ENCODE results near the gene CGB3. TPM values are rescaled to one million over a fixed set of nuclear protein-coding genes. Genes with fewer than 3 reads are reported as not detected.
"Not testable (repeated sequence)": the region's sequence is repeated elsewhere in the genome, so short reads cannot be mapped to it uniquely, and the experiment has no call there.

The CGB3 gene
- total and polyA plus RNA-seq, 7 experiments from 2014 or later: not detected

DNA sequence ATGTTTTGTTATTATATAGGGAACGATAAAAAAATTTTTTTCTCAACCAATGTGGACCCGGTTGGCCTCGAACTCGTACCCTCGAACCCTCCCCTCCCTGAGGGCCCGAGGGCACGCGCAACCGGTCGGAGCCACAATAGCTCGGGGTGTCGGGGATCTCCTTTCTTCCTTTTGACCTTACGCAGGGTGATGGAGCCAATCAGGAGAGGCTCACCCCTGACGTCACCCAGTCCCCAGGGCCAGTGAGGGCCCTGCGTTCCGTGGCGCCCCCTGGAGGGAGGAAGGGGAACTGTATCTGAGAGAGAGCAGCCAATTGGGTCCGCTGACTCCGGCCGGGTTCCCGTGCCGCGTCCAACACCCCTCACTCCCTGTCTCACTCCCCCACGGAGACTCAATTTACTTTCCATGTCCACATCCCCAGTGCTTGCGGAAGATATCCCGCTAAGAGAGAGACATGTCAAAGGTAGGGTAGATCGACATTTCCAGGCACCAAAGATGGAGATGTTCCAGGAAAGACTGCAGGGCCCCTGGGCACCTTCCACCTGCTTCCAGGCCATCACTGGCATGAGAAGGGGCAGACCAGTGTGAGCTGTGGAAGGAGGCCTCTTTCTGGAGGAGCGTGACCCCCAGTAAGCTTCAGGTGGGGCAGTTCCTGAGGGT, 7.6 kb upstream of the CGB3 start, which contains the start of gene CGB2:
TSS of gene CGB2 (plus strand) at position 249 of the 660 bp plus-strand sequence. CDS start at position 455, 206 bp downstream.
- DNase-seq (peak in 7 of 9 donors; percentile 28 to 70 (median 40)), ATAC-seq (peak; percentile 54)
- H3K9me3 ChIP-seq (ENCODE audit: control insufficient read depth in 2 of 3, low read length in 3 of 3); H3K27ac ChIP-seq (ENCODE audit: low read depth, low read length); intact Hi-C loops (cut with micrococcal nuclease); H3K4me3 ChIP-seq (ENCODE audit: low read length); H3K4me1 ChIP-seq (ENCODE audit: control insufficient read depth in 2 of 2, insufficient read depth in 2 of 2, low read length in 2 of 2); H3K4me1 Mint-ChIP-seq; CTCF ChIA-PET; H3K27me3 ChIP-seq (ENCODE audit: control insufficient read depth in 2 of 2, insufficient read depth in 2 of 2, low read length in 2 of 2); H3K27me3 Mint-ChIP-seq; H3K9me3 Mint-ChIP-seq; POLR2A ChIA-PET; H3K4me3 Mint-ChIP-seq; H3K36me3 Mint-ChIP-seq; H3K36me3 ChIP-seq (ENCODE audit: control insufficient read depth in 2 of 3, insufficient read depth in 3 of 3, low read length in 3 of 3): not testable (repeated sequence)
- H3K27ac Mint-ChIP-seq: peak within 1 kb of the TSS in 1 of 9 donors; percentile 74

DNA sequence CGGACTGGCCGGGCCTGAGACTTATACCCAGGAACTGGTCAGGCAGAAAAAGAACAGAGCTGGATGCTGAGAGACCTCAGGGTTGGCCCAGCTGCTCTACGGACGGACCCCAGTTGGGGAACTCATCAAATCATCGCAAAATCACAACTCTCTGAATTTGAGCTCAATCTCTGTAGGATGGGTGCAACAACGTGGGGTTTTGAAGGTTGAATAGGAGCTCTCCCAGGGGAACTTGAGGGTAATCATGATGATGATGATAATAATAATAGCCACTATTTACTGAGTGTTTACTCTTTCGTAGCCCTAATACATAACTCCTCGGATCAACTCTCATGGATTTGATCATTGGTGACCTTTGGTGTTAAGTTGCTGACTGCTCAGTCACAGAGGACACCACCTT, 6.2 kb upstream of the CGB3 start:
- H3K27me3 ChIP-seq (ENCODE audit: control insufficient read depth in 2 of 2, insufficient read depth in 2 of 2, low read length in 2 of 2); ATAC-seq; intact Hi-C loops (cut with micrococcal nuclease); H3K9me3 Mint-ChIP-seq; DNase-seq; H3K9me3 ChIP-seq (ENCODE audit: control insufficient read depth in 2 of 3, low read length in 3 of 3); H3K36me3 ChIP-seq (ENCODE audit: control insufficient read depth in 2 of 3, insufficient read depth in 3 of 3, low read length in 3 of 3); H3K27ac Mint-ChIP-seq; H3K4me3 Mint-ChIP-seq; H3K27me3 Mint-ChIP-seq; H3K4me1 Mint-ChIP-seq; H3K4me3 ChIP-seq (ENCODE audit: low read length); H3K4me1 ChIP-seq (ENCODE audit: control insufficient read depth in 2 of 2, insufficient read depth in 2 of 2, low read length in 2 of 2); H3K27ac ChIP-seq (ENCODE audit: low read depth, low read length); POLR2A ChIA-PET; H3K36me3 Mint-ChIP-seq: not testable (repeated sequence)
- CTCF ChIA-PET: interaction anchor here (0.6 kb wide), 1 partner anchor 743 kb away, joined by 8 read pairs; no protein-coding TSS in a partner anchor

DNA sequence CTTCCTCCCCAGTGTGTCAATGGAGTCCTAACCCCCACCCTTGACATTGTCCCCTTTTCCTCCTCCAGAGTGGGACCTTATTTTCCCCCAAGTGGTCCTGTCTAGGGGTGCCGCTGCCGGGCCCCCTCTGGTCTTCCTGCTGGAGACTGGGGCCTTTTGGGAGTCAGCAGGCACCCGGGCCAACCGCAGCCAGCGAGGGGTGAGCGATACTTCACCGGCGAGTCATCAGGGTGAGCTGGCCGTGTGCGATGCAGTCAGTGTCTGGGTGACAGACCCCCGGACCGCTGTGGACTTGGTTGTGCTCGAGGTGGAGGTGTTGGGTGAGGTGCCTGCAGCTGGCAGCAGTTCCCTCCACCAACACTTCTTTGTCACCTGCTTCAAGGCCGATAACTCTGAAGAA, 5.6 kb upstream of the CGB3 start:
- CTCF ChIA-PET: interaction anchor here (0.6 kb wide), 1 partner anchor 742 kb away, joined by 8 read pairs; no protein-coding TSS in a partner anchor
- H3K4me1 Mint-ChIP-seq; H3K4me1 ChIP-seq (ENCODE audit: control insufficient read depth in 2 of 2, insufficient read depth in 2 of 2, low read length in 2 of 2); POLR2A ChIA-PET; H3K27me3 ChIP-seq (ENCODE audit: control insufficient read depth in 2 of 2, insufficient read depth in 2 of 2, low read length in 2 of 2); H3K27me3 Mint-ChIP-seq; H3K4me3 Mint-ChIP-seq; intact Hi-C loops (cut with micrococcal nuclease); H3K27ac ChIP-seq (ENCODE audit: low read depth, low read length); H3K36me3 Mint-ChIP-seq; H3K36me3 ChIP-seq (ENCODE audit: control insufficient read depth in 2 of 3, insufficient read depth in 3 of 3, low read length in 3 of 3); H3K4me3 ChIP-seq (ENCODE audit: low read length); H3K9me3 ChIP-seq (ENCODE audit: control insufficient read depth in 2 of 3, low read length in 3 of 3); DNase-seq; ATAC-seq; H3K9me3 Mint-ChIP-seq; H3K27ac Mint-ChIP-seq: not testable (repeated sequence)

DNA sequence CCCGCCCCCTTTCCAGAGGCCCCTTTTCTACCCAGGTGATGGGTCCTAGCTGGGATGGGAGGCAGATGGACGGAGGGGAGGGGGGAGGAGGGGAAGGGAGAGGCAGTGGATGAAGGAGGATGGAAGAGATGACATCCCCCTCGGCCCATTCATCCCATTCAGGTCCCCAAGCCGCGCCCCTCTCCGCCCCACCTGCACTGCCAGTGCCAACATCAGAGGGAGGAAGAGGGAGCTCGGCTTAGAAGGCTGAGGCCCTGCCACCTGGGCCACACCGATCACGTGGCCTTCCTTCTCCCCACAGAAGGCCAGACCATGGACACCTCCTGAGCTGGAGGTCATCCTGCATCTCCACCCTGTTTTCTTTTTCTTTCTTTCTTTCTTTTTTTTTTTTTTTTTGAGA, 4.6 kb upstream of the CGB3 start:
- H3K27ac ChIP-seq (ENCODE audit: low read depth, low read length); H3K27me3 ChIP-seq (ENCODE audit: control insufficient read depth in 2 of 2, insufficient read depth in 2 of 2, low read length in 2 of 2); H3K9me3 ChIP-seq (ENCODE audit: control insufficient read depth in 2 of 3, low read length in 3 of 3); H3K4me1 ChIP-seq (ENCODE audit: control insufficient read depth in 2 of 2, insufficient read depth in 2 of 2, low read length in 2 of 2); H3K36me3 ChIP-seq (ENCODE audit: control insufficient read depth in 2 of 3, insufficient read depth in 3 of 3, low read length in 3 of 3); ATAC-seq; intact Hi-C loops (cut with micrococcal nuclease); H3K4me3 Mint-ChIP-seq; H3K9me3 Mint-ChIP-seq; H3K4me1 Mint-ChIP-seq; POLR2A ChIA-PET; DNase-seq; H3K36me3 Mint-ChIP-seq; H3K4me3 ChIP-seq (ENCODE audit: low read length); H3K27ac Mint-ChIP-seq; H3K27me3 Mint-ChIP-seq: not testable (repeated sequence)
- CTCF ChIA-PET: interaction anchor here (0.6 kb wide), 1 partner anchor 16 kb away, joined by 4 read pairs; no protein-coding TSS in a partner anchor

DNA sequence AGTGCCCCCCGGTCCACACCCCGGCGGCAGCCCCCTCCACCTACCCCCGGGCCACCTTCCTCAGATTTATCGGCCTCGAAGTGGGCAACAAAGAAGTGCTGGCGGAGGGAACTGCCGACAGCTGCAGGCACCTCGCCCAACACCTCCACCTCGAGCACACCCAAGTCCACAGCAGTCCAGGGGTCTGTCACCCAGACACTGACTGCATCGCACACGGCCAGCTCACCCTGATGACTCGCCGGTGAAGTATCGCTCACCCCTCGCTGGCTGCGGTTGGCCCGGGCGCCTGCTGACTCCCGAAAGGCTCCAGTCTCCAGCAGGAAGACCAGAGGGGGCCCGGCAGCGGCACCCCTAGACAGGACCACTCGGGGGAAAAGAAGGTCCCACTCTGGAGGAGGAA, 1.5 kb upstream of the CGB3 start:
- POLR2A ChIA-PET; intact Hi-C loops (cut with micrococcal nuclease); H3K36me3 Mint-ChIP-seq; H3K4me3 ChIP-seq (ENCODE audit: low read length); H3K9me3 Mint-ChIP-seq; H3K4me1 Mint-ChIP-seq; H3K4me1 ChIP-seq (ENCODE audit: control insufficient read depth in 2 of 2, insufficient read depth in 2 of 2, low read length in 2 of 2); DNase-seq; ATAC-seq; H3K36me3 ChIP-seq (ENCODE audit: control insufficient read depth in 2 of 3, insufficient read depth in 3 of 3, low read length in 3 of 3); H3K27me3 ChIP-seq (ENCODE audit: control insufficient read depth in 2 of 2, insufficient read depth in 2 of 2, low read length in 2 of 2); H3K4me3 Mint-ChIP-seq; H3K27ac Mint-ChIP-seq; H3K9me3 ChIP-seq (ENCODE audit: control insufficient read depth in 2 of 3, low read length in 3 of 3); H3K27ac ChIP-seq (ENCODE audit: low read depth, low read length); CTCF ChIA-PET; H3K27me3 Mint-ChIP-seq: not testable (repeated sequence)

DNA sequence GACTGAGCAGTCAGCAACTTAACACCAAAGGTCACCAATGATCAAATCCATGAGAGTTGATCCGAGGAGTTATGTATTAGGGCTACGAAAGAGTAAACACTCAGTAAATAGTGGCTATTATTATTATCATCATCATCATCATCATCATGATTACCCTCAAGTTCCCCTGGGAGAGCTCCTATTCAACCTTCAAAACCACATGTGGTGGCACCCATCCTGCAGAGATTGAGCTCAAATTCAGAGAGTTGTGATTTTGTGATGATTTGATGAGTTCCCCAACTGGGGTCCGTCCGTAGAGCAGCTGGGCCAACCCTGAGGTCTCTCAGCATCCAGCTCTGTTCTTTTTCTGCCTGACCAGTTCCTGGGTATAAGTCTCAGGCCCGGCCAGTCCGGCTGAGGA, 955 bp upstream of the CGB3 start:
- not testable (repeated sequence) for ATAC-seq

DNA sequence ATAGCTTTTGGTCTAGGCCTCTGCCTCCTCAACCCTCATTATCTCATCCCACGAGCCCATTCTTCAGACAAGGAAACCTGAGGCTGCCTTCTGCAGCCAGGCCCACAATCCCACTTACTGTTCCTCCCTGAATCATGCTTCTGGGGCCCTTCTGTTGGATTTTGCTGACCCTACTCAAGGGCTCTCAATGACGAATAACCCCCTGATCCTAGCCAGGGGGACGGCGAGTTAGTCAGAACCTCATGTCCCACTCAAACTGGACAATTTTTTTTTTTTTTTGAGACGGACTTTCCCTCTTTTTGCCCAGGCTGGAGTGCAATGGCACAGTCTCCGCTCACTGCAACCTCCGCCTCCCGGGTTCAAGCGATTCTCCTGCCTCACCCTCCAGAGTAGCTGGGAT, 2.0 kb downstream of the CGB3 start:
- Mint-ChIP-seq H3K36me3 (no peaks in the 10 kb centered on the region), H3K4me3 (peak overlapping the region in 1 of 10 donors; percentile 7), H3K4me1 (peaks cover 7 to 21% (median 16%) of the 10 kb centered on the region in 7 donors), H3K9me3 (no peaks in the 10 kb centered on the region), H3K27ac (no peak overlapping the region), H3K27me3 (peaks cover 0 to 22% (median 0%) of the 10 kb centered on the region in 5 donors)
- H3K27ac ChIP-seq (ENCODE audit: low read depth, low read length): no peak overlapping the region
- intact Hi-C loops (cut with micrococcal nuclease): no loop called here
- ATAC-seq (no peak), DNase-seq (no peak)
- H3K36me3 ChIP-seq (ENCODE audit: control insufficient read depth in 2 of 3, insufficient read depth in 3 of 3, low read length in 3 of 3): no peaks in the 10 kb centered on the region
- H3K4me1 ChIP-seq (ENCODE audit: control insufficient read depth in 2 of 2, insufficient read depth in 2 of 2, low read length in 2 of 2): peaks cover 0 to 4% of the 10 kb centered on the region in 2 donors
- H3K9me3 ChIP-seq (ENCODE audit: control insufficient read depth in 2 of 3, low read length in 3 of 3): no peaks in the 10 kb centered on the region
- no peaks in the 10 kb centered on the region for H3K27me3 ChIP-seq (ENCODE audit: control insufficient read depth in 2 of 2, insufficient read depth in 2 of 2, low read length in 2 of 2)
- no peak overlapping the region for H3K4me3 ChIP-seq (ENCODE audit: low read length)
- ChIA-PET CTCF (interaction anchor here (1.0 kb wide), 1 partner anchor 23 kb away, joined by 3 read pairs; no protein-coding TSS in a partner anchor), POLR2A (interaction anchor here (0.6 to 1.4 kb wide), 2 partner anchors 29 to 63 kb away, joined by 3 to 5 read pairs; partner anchors contain the start of gene GYS1)

More for the DNA sequence above, 955 bp upstream of the CGB3 start:
- peaks cover 0 to 11% (median 0%) of the 10 kb centered on the region in 5 donors for H3K27me3 Mint-ChIP-seq
- H3K36me3 Mint-ChIP-seq; H3K4me1 ChIP-seq (ENCODE audit: control insufficient read depth in 2 of 2, insufficient read depth in 2 of 2, low read length in 2 of 2); intact Hi-C loops (cut with micrococcal nuclease); H3K27me3 ChIP-seq (ENCODE audit: control insufficient read depth in 2 of 2, insufficient read depth in 2 of 2, low read length in 2 of 2); CTCF ChIA-PET; H3K36me3 ChIP-seq (ENCODE audit: control insufficient read depth in 2 of 3, insufficient read depth in 3 of 3, low read length in 3 of 3); H3K4me1 Mint-ChIP-seq; H3K4me3 ChIP-seq (ENCODE audit: low read length); POLR2A ChIA-PET; H3K9me3 ChIP-seq (ENCODE audit: control insufficient read depth in 2 of 3, low read length in 3 of 3); H3K9me3 Mint-ChIP-seq; H3K4me3 Mint-ChIP-seq; DNase-seq; H3K27ac Mint-ChIP-seq; H3K27ac ChIP-seq (ENCODE audit: low read depth, low read length): not testable (repeated sequence)
